Measurements from ENCODE around the gene VSX2.

Gene VSX2

GRCh38 chr14:74213907-74214803 lies 25.1 kb upstream of the VSX2 start:
- no peak for DNase-seq (ENCODE audit: low read depth)
- H3K4me3 ChIP-seq (ENCODE audit: control insufficient read depth, low read depth, low read length), result no peak overlapping the region

GRCh38 chr14:74216671-74217070 lies 22.6 kb upstream of the VSX2 start:
- DNase-seq (ENCODE audit: low read depth), result no peak
- H3K4me3 ChIP-seq (ENCODE audit: control insufficient read depth, low read depth, low read length), result no peak overlapping the region
- TF ChIP-seq CTCF (IDR thresholded peaks at IDR 0.05; ENCODE audit: control insufficient read depth, insufficient read depth, low read depth, low read length, missing control alignments), result no peak

More at GRCh38 chr14:74213907-74214803, 25.1 kb upstream of the VSX2 start:
- TF ChIP-seq CTCF (IDR thresholded peaks at IDR 0.05; ENCODE audit: control insufficient read depth, insufficient read depth, low read depth, low read length, missing control alignments), result no peak

DNA sequence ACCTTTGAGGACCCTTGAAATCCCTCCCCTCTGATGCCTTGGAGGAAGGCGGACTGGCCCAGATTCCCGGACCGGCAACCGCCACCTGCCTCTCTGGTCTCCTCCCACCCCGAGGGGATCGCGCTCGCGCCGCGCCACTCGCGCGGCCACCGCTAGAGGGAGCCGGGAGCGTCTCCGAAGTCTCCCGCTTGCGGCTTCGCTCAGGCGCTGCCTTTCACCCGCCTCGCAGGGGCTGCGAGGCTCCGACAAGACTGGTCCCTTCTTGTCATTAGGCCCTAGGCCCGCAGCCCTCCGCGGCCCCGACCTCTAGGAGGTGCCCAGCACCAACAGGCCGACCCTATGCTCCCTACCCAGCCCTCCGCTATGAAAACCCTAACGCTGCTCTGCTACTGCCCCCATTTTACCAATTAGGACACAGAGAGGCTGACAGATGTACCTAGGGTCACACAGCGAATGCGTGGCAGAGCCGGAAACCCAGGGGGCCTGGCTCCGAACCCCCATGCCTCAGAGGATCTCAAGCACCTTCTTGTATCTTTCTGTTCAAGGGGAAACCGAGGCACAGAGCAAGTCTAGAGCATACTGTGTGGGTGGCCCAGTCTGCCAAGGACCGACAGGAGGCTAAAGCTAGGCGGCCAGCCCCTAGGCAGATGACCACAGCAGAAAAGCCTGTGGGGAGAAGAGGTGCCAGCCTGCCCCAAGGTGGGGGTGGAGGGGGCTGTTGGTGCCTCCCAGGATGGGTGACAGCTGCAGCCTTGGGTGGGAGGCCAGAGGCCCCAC lies 21.4 kb upstream of the VSX2 start:
- DNase-seq (ENCODE audit: low read depth), result no peak
- peak; percentile 94 for TF ChIP-seq CTCF (IDR thresholded peaks at IDR 0.05; ENCODE audit: control insufficient read depth, insufficient read depth, low read depth, low read length, missing control alignments)
- peak overlapping the region; percentile 20 for H3K4me3 ChIP-seq (ENCODE audit: control insufficient read depth, low read depth, low read length)

GRCh38 chr14:74218462-74218861 lies 20.8 kb upstream of the VSX2 start:
- H3K4me3 ChIP-seq (ENCODE audit: control insufficient read depth, low read depth, low read length), result no peak overlapping the region
- TF ChIP-seq CTCF (IDR thresholded peaks at IDR 0.05; ENCODE audit: control insufficient read depth, insufficient read depth, low read depth, low read length, missing control alignments), result no peak
- no peak for DNase-seq (ENCODE audit: low read depth)

DNA sequence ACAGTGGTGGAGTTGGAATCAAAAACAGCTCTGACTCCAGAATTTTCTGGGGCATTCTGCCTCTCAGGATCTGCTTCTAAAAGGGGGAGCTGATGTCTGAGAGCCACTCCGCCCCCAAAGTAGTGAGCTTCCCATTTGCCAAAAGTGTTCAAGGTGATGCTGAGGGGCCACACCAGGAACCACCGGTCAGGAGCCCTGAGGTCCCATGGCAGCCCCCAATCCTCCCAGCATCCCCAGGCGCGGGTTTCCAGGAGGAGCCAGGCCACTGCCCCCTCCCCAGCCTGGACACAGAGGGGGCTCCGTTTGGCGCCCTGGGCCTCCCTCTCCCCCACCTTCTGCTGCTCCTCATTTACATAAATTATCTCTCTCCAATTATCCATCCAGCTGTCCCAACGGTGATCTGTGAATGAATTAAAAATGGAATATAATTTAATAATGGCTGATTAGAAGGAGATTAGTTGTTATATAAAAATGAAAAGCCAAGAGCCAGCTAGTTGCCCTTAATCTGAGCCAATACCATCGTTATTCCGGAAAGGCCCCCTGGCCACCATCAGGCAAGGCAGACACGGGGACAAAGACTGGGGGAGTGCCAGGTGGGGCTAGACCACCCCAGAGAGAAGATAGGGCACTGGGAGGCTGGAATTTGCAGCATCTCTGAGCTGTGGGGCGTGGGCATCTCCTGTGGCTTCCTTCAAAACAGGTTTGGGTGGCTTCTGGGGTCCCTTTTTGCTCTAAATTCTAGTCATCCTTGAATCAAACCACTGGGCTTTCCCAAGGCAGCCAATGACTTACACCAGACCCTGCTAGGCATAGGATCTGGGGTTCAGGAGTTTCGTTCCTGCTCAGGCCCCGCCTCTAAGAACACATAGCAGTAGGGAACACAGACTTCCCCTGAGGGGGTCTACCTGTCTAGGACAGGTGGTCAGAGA lies 19.7 kb upstream of the VSX2 start:
- TF ChIP-seq CTCF (IDR thresholded peaks at IDR 0.05; ENCODE audit: control insufficient read depth, insufficient read depth, low read depth, low read length, missing control alignments), result no peak
- H3K4me3 ChIP-seq (ENCODE audit: control insufficient read depth, low read depth, low read length), result no peak overlapping the region
- no peak for DNase-seq (ENCODE audit: low read depth)

- no peak for TF ChIP-seq CTCF (IDR thresholded peaks at IDR 0.05; ENCODE audit: control insufficient read depth, insufficient read depth, low read depth, low read length, missing control alignments)
- DNase-seq (ENCODE audit: low read depth), result no peak
- no peak overlapping the region for H3K4me3 ChIP-seq (ENCODE audit: control insufficient read depth, low read depth, low read length)
Observed at GRCh38 chr14:74220991-74221390, 18.3 kb upstream of the VSX2 start.
